DOHH2 (cell line): ENCODE results near the gene RAP2A.

Experiments used
- EZH2phosphoT487 ChIP-seq: fragments of 200-600 bp; sonication (generic); IDR thresholded peaks from 2 replicates; pipeline ENCODE4 v1.6.1; 2017; ENCODE audit warnings: borderline replicate concordance, mild to moderate bottlenecking, antibody characterized with exemption, low read length, moderate library complexity, mixed read lengths
- TF ChIP-seq, protein P1 (sequence below): fragments of 200-600 bp; sonication (generic); IDR thresholded peaks from one replicate; pipeline ENCODE4 v1.5.1; 2014; ENCODE audit warnings: antibody characterized with exemption, mild to moderate bottlenecking, low read depth, low read length; ENCODE audit not compliant: poor library complexity, severe bottlenecking

DNA sequence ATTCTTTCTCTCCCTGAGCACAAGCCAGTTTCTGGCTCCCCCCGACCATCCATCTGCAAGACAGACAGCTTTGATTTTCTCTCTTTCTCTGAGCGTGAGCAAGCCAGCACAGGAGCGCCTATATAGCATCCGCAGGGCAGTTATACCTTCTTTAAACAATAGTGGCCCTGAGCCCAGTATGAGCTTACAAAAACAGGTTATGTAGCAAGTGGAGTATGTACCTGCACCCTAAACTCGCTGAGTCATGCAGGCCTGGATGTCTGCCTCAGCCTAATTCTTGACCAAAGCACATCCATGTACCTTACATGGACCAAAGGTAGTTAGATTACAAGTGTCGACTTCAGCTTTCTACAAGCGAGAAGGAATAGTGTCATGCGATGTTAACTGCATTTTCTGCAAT is 61.7 kb downstream of the RAP2A start:
- TF ChIP-seq, protein P1, sequence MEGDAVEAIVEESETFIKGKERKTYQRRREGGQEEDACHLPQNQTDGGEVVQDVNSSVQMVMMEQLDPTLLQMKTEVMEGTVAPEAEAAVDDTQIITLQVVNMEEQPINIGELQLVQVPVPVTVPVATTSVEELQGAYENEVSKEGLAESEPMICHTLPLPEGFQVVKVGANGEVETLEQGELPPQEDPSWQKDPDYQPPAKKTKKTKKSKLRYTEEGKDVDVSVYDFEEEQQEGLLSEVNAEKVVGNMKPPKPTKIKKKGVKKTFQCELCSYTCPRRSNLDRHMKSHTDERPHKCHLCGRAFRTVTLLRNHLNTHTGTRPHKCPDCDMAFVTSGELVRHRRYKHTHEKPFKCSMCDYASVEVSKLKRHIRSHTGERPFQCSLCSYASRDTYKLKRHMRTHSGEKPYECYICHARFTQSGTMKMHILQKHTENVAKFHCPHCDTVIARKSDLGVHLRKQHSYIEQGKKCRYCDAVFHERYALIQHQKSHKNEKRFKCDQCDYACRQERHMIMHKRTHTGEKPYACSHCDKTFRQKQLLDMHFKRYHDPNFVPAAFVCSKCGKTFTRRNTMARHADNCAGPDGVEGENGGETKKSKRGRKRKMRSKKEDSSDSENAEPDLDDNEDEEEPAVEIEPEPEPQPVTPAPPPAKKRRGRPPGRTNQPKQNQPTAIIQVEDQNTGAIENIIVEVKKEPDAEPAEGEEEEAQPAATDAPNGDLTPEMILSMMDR = no peak
- no peak for TF ChIP-seq EZH2phosphoT487
